Keratinocyte (primary cell): ENCODE measurements around the gene NR1D2.
"Not testable (repeated sequence)": the region's sequence is repeated elsewhere in the genome, so short reads cannot be mapped to it uniquely, and the experiment has no call there.

Experiments
- EZH2 ChIP-seq: IDR thresholded peaks from one replicate; pipeline ENCODE4 v1.6.1; 2012; ENCODE audit warnings: inconsistent platforms, mild to moderate bottlenecking, low read length, moderate library complexity
- TF ChIP-seq, protein P1 (sequence below), 3 experiments: IDR thresholded peaks in 1 of 3; conservative IDR thresholded peaks in 1 of 3; optimal IDR thresholded peaks in 1 of 3; 2 replicates in 2 of 3; 3 replicates in 1 of 3; pipeline versions ENCODE3 to v1.5.1; 2011; ENCODE audit warnings: low read length in 3 of 3, mild to moderate bottlenecking in 3 of 3, moderate library complexity in 2 of 3, control low read depth in 1 of 3, inconsistent platforms in 1 of 3; ENCODE audit not compliant: insufficient read depth in 2 of 3; ENCODE audit errors: extremely low read depth in 1 of 3

DNA sequence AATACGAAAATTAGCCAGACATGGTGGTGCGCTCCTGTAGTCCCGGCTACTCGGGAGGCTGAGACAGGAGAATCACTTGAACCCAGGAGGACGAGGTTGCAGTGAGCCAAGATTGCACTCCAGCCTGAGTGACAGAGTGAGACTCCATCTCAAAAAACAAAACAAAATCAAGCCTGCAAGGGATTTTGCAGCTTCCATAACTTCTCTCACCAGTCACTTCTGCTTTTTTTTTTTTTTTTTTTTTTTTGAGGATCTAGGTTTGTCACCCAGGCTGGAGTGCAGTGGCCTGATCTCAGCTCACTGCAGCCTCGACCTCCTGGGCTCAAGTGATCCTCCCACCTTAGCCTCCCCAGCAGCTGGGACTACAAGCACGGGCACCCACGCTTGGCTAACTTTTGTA lies 65.7 kb downstream of the NR1D2 start:
- TF ChIP-seq, protein P1, sequence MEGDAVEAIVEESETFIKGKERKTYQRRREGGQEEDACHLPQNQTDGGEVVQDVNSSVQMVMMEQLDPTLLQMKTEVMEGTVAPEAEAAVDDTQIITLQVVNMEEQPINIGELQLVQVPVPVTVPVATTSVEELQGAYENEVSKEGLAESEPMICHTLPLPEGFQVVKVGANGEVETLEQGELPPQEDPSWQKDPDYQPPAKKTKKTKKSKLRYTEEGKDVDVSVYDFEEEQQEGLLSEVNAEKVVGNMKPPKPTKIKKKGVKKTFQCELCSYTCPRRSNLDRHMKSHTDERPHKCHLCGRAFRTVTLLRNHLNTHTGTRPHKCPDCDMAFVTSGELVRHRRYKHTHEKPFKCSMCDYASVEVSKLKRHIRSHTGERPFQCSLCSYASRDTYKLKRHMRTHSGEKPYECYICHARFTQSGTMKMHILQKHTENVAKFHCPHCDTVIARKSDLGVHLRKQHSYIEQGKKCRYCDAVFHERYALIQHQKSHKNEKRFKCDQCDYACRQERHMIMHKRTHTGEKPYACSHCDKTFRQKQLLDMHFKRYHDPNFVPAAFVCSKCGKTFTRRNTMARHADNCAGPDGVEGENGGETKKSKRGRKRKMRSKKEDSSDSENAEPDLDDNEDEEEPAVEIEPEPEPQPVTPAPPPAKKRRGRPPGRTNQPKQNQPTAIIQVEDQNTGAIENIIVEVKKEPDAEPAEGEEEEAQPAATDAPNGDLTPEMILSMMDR (optimal IDR thresholded peaks at IDR 0.05 in 1 of 3, IDR thresholded peaks at IDR 0.05 in 1 of 3, conservative IDR thresholded peaks at IDR 0.05 in 1 of 3; ENCODE audit: extremely low read depth in 1 of 3, insufficient read depth in 2 of 3, low read length in 3 of 3), result not testable (repeated sequence)
- TF ChIP-seq EZH2, result not testable (repeated sequence)
